Fibroblast of the aortic adventitia (primary cell): ENCODE measurements around the gene CPSF3. TPM values are rescaled to one million over a fixed set of nuclear protein-coding genes. Genes with fewer than 3 reads are reported as not detected.

Source experiments
- DNase-seq: peaks from one replicate; pipeline ENCODE4 v3.0.0-alpha.2; 2010; ENCODE audit warnings: low read depth
- H3K4me3 ChIP-seq: 2 replicates; pipeline ENCODE4 v1.5.1; 2011; ENCODE audit warnings: low read depth, mild to moderate bottlenecking, control low read depth, low read length, moderate library complexity
- total RNA-seq: library from RNA; depleted of rRNA; stranded (reverse); fragments of >200 nt; gene quantifications from 2 replicates; pipeline ENCODE4 v1.2.3, GENCODE V29; 2012; ENCODE audit warnings: low replicate concordance
- TF ChIP-seq, protein P1 (sequence below): IDR thresholded peaks from 2 replicates; pipeline ENCODE4 v1.5.1; 2011; ENCODE audit warnings: mild to moderate bottlenecking, low read length, control low read depth, inconsistent platforms; ENCODE audit not compliant: insufficient read depth

CPSF3 gene
- total RNA-seq, 1 donor = 62.2 TPM

GRCh38 chr2:9460441-9461017 lies 37.1 kb downstream of the CPSF3 start:
- TF ChIP-seq, protein P1, sequence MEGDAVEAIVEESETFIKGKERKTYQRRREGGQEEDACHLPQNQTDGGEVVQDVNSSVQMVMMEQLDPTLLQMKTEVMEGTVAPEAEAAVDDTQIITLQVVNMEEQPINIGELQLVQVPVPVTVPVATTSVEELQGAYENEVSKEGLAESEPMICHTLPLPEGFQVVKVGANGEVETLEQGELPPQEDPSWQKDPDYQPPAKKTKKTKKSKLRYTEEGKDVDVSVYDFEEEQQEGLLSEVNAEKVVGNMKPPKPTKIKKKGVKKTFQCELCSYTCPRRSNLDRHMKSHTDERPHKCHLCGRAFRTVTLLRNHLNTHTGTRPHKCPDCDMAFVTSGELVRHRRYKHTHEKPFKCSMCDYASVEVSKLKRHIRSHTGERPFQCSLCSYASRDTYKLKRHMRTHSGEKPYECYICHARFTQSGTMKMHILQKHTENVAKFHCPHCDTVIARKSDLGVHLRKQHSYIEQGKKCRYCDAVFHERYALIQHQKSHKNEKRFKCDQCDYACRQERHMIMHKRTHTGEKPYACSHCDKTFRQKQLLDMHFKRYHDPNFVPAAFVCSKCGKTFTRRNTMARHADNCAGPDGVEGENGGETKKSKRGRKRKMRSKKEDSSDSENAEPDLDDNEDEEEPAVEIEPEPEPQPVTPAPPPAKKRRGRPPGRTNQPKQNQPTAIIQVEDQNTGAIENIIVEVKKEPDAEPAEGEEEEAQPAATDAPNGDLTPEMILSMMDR = no peak
- no peak for DNase-seq
- H3K4me3 ChIP-seq = no peak overlapping the region

DNA sequence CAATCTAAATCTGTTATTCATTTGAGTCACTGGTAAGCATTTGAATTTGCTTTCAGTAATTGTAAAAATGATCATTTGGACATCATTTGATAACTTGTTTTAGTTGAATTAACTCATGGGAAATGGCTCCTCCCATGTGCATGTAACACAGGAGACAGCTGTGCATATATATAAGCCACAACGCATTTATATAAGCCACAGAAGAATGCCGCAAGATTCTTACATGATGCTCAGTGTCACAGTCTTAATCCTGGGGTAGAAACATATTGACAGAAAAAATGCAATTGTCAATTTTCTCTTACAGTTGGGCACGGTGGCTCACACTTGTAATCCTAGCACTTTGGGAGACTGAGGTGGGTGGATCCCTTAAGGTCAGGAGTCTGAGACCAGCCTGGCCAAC lies 37.6 kb downstream of the CPSF3 start:
- TF ChIP-seq, protein P1 = no peak
- no peak for DNase-seq
- no peak overlapping the region for H3K4me3 ChIP-seq

- TF ChIP-seq, protein P1 = no peak
- no peak for DNase-seq
- H3K4me3 ChIP-seq = no peak overlapping the region
Measured at GRCh38 chr2:9462313-9462712, 38.9 kb downstream of the CPSF3 start.

- TF ChIP-seq, protein P1 = no peak
- H3K4me3 ChIP-seq = no peak overlapping the region
- DNase-seq = no peak
Measured at GRCh38 chr2:9462886-9463697, 39.6 kb downstream of the CPSF3 start.

DNA sequence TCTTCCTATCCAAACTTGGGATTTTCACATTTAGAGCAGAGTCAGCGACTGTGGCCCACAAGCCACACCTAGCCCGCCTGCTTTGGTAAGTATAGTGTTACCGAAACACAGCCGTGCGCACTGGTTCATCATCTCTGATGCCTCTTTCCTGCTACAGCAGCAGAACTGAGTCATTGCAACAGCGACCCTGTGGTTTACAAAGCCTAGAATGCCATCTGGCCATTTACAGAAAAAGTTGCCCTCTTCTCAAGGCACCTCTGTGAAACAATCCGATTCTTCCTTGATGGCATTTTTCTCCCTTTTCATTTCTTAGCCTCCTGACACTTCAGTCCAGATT lies 40.2 kb downstream of the CPSF3 start:
- TF ChIP-seq, protein P1 = no peak
- DNase-seq = no peak
- no peak overlapping the region for H3K4me3 ChIP-seq

DNA sequence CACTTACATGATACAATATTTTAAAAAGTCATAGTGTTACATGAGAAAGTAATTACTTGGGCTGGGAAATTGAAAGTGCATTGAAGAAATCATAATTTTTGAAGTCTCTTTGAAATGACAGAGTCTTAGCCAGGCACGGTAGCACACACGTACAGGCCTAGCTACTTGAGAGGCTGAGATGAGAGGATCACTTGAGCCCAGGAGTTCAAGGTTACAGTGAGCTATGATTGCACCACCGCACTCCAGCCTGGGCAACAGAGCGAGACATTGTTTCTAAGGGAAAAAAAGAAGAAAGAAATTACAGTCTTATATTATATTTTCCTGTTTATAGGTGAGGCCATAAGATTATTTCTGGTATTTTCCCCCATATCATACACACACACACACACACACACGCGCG lies 41.7 kb downstream of the CPSF3 start:
- DNase-seq = no peak
- TF ChIP-seq, protein P1 = no peak
- H3K4me3 ChIP-seq = no peak overlapping the region
